ENCODE results near the gene CACNA1C.

DNA sequence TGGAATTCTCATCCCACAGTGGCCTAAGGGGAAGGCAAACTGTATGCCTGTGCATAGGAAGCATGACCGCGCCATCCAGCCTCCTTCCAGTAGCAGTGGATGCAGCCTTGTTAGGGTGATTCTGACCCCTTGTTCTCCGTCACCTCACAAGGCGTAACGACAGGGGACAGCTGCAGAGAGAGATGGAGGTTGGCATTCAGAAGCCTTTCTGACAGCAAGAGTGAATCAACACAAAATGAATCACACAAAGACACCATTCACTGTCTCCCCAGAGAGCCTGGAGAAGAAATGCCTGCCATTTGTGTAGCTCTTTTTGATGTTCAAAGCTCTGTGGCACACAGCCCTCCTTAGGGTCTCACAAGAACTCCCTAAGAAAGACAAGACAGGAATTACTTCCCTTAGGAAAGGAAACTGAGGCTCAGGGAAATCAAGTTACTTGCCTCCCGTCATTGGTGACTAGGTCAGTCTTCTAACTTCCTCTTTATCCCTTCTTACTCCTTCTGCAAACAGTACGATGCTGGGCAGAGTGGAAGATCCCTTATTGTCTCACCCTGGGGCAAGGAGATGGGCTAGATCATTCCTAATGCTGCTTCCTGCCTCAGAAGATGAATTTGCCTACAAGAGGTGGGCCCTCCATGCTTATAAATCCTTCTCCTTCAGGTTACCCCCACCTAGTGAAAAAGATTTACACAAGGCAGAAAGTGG lies 280.9 kb downstream of the CACNA1C start:
- TF ChIP-seq, protein P1, sequence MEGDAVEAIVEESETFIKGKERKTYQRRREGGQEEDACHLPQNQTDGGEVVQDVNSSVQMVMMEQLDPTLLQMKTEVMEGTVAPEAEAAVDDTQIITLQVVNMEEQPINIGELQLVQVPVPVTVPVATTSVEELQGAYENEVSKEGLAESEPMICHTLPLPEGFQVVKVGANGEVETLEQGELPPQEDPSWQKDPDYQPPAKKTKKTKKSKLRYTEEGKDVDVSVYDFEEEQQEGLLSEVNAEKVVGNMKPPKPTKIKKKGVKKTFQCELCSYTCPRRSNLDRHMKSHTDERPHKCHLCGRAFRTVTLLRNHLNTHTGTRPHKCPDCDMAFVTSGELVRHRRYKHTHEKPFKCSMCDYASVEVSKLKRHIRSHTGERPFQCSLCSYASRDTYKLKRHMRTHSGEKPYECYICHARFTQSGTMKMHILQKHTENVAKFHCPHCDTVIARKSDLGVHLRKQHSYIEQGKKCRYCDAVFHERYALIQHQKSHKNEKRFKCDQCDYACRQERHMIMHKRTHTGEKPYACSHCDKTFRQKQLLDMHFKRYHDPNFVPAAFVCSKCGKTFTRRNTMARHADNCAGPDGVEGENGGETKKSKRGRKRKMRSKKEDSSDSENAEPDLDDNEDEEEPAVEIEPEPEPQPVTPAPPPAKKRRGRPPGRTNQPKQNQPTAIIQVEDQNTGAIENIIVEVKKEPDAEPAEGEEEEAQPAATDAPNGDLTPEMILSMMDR (conservative IDR thresholded peaks at IDR 0.05): no peak
- TF ChIP-seq EZH2 (IDR thresholded peaks at IDR 0.05; ENCODE audit: low read depth): no peak

Data from PC-9 (cell line).